Common myeloid progenitor, CD34-positive (primary cell): ENCODE data around the gene TRIML1.
"Not testable (repeated sequence)": the region's sequence is repeated elsewhere in the genome, so short reads cannot be mapped to it uniquely, and the experiment has no call there.

Experiments
- CTCF ChIA-PET: fragments of 350-600 bp; sonication (Branson Sonifier 250); formaldehyde crosslinking; loops from one replicate; lab custom pipeline; 2021; ENCODE audit warnings: antibody characterized with exemption; lab: Charles Lee
- POLR2A ChIA-PET: fragments of 350-600 bp; sonication (Branson Sonifier 250); formaldehyde crosslinking; loops from one replicate; lab custom pipeline; 2021; ENCODE audit warnings: antibody characterized with exemption; lab: Charles Lee
- DNase-seq, 3 donors: peaks; one replicate each; pipeline versions ENCODE4 v3.0.0 to v3.0.0-alpha.2; 2013
- H3K27ac ChIP-seq, 2 experiments: 1 replicate in 1 of 2; 2 replicates in 1 of 2; pipeline ENCODE4 v1.7.0; 2013; ENCODE audit warnings: inconsistent platforms in 2 of 2, low read length in 2 of 2, mild to moderate bottlenecking in 2 of 2, low read depth in 1 of 2, moderate library complexity in 1 of 2; ENCODE audit not compliant: severe bottlenecking in 2 of 2, insufficient read depth in 1 of 2, poor library complexity in 1 of 2
- H3K27me3 ChIP-seq, 5 experiments: replicated peaks in 2 of 5; 1 replicate in 3 of 5; 2 replicates in 2 of 5; pipeline versions ENCODE4 v1.6.1 to v1.7.0; 2013; ENCODE audit warnings: low read length in 4 of 5, mild to moderate bottlenecking in 2 of 5, moderate library complexity in 2 of 5, inconsistent platforms in 1 of 5; ENCODE audit not compliant: insufficient read depth in 5 of 5, control insufficient read depth in 4 of 5
- H3K36me3 ChIP-seq, 4 experiments: 1 replicate in 2 of 4; 2 replicates in 2 of 4; pipeline versions ENCODE4 v1.6.1 to v1.7.0; 2013; ENCODE audit warnings: low read length in 3 of 4, control low read depth in 1 of 4, mild to moderate bottlenecking in 1 of 4; ENCODE audit not compliant: control insufficient read depth in 4 of 4, insufficient read depth in 4 of 4
- H3K4me1 ChIP-seq, 4 experiments: 1 replicate in 3 of 4; 2 replicates in 1 of 4; pipeline versions ENCODE4 v1.6.1 to v1.7.1; 2013; ENCODE audit warnings: low read length in 3 of 4, mild to moderate bottlenecking in 3 of 4, control low read depth in 1 of 4, inconsistent platforms in 1 of 4, moderate library complexity in 1 of 4; ENCODE audit not compliant: control insufficient read depth in 4 of 4, insufficient read depth in 4 of 4; ENCODE audit errors: control extremely low read depth in 1 of 4
- H3K4me3 ChIP-seq, 7 experiments: 1 replicate in 4 of 7; 2 replicates in 3 of 7; pipeline versions ENCODE4 v1.5.1 to v1.7.0; 2013; ENCODE audit warnings: mild to moderate bottlenecking in 7 of 7, low read length in 6 of 7, moderate library complexity in 6 of 7, inconsistent platforms in 2 of 7, low read depth in 2 of 7, control low read depth in 1 of 7; ENCODE audit not compliant: insufficient read depth in 4 of 7, control insufficient read depth in 1 of 7; ENCODE audit errors: extremely low read depth in 1 of 7
- H3K9me3 ChIP-seq, 5 experiments: 1 replicate in 4 of 5; 2 replicates in 1 of 5; pipeline versions ENCODE4 v1.6.1 to v1.7.1; 2013; ENCODE audit warnings: low read length in 4 of 5, mild to moderate bottlenecking in 2 of 5, inconsistent platforms in 1 of 5, low read depth in 1 of 5, moderate library complexity in 1 of 5; ENCODE audit not compliant: control insufficient read depth in 4 of 5, insufficient read depth in 2 of 5; ENCODE audit errors: control extremely low read depth in 1 of 5
- WGBS: methylation state at CpG from one replicate; pipeline ENCODE4 v1.1.5; 2013; ENCODE audit not compliant: insufficient coverage; 5-methylcytosine and 5-hydroxymethylcytosine counted together

The TRIML1 gene

DNA sequence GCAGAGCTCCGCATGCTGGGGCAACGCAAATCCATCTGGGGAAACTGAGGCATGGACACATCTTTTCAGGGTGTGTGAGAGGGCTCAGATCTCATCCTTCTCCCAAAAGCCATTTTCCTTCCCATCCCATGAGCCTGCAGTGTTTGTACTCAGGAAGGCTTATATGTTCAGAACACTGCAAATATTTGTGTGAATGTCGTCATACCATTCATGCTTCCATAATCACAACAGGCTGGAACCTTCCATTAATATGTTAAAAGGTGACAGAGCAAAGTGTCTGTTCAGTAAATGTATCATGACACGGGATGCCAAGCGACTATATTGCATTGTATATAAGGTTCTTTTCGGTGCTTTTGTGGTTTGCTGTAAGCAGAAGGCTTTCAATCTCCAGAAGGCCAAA, 8.5 kb downstream of the TRIML1 start:
- H3K27ac ChIP-seq = no peak overlapping the region
- no peaks in the 10 kb centered on the region for H3K36me3 ChIP-seq
- no peak overlapping the region for H3K4me3 ChIP-seq
- H3K9me3 ChIP-seq = peaks cover 0 to 3% (median 0%) of the 10 kb centered on the region in 5 experiments
- 95% methylated on average over 3 of the region's 6 CpGs for WGBS
- no peaks in the 10 kb centered on the region for H3K27me3 ChIP-seq
- no peaks in the 10 kb centered on the region for H3K4me1 ChIP-seq
- POLR2A ChIA-PET = no interaction called here
- no peak for DNase-seq
- CTCF ChIA-PET = no interaction called here

DNA sequence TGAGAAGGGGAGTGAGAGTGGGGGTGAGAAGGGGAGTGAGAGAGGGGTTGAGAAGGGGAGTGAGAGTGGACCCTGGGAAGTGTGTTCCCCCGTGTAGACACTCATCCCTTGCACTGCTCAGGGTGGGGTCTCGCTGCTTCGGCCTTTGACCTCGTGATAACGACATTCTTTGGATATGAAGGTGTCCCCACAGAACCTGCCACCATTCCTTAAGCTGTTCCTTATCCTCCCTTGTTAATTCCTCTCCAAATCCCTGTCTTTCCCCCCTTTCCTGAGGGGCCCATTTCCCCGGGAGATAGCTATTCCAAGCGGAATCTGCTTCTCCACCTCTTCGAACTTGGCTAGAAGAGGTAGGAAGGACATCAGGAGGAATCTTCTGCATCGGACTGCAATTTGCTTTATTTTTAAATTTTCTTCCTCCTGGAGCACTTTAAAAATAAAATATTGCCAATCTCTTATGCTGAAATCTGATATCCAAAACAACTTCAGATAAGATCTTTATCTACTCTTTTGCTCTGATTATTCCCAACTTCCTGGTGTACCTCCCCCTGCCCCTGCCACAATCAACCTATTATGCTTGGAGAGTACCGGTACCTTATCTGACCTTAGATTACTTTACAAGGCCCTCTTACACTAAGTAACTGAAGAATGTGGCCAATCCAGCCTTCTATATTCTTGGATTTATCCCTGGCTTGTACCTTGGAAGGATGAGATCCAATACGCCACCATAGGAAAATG, 15.6 kb downstream of the TRIML1 start:
- Histone ChIP-seq H3K27me3 (no peaks in the 10 kb centered on the region), H3K27ac (no peak overlapping the region), H3K4me1 (no peaks in the 10 kb centered on the region), H3K4me3 (no peak overlapping the region), H3K36me3 (no peaks in the 10 kb centered on the region), H3K9me3 (peaks cover 0 to 7% (median 3%) of the 10 kb centered on the region in 5 experiments)
- DNase-seq = no peak
- ChIA-PET CTCF (interaction anchor here (0.6 kb wide), 1 partner anchor 19 kb away, joined by 3 read pairs; no protein-coding TSS in a partner anchor), POLR2A (no interaction called here)
- 97% methylated on average over 10 of the region's 11 CpGs for WGBS

DNA sequence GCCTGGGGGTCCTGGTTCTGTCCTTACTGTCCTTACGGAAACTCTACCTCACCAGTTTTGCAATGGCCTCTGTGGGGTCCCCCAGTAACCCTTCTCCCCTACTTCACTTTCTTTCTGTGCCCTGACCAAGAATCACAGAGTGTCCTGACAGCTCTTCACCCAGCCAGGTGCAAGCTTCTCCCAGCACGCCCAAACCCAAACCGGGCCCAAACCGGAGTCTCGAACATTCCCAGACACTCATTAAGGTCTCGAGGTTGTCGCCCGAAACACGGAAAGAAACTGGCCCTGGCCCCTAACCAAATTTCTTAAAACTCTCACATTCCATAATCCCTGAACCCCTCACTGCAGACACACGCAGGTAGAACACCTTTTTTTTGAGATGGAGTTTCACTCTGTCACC, 19.1 kb downstream of the TRIML1 start:
- POLR2A ChIA-PET = no interaction called here
- CTCF ChIA-PET = no interaction called here
- Histone ChIP-seq H3K9me3 (peaks cover 0 to 8% (median 4%) of the 10 kb centered on the region in 5 experiments), H3K36me3 (no peaks in the 10 kb centered on the region), H3K27ac (no peak overlapping the region), H3K4me3 (no peak overlapping the region), H3K27me3 (no peaks in the 10 kb centered on the region), H3K4me1 (no peaks in the 10 kb centered on the region)
- 90% methylated on average over 10 of the region's 10 CpGs for WGBS
- DNase-seq = no peak

DNA sequence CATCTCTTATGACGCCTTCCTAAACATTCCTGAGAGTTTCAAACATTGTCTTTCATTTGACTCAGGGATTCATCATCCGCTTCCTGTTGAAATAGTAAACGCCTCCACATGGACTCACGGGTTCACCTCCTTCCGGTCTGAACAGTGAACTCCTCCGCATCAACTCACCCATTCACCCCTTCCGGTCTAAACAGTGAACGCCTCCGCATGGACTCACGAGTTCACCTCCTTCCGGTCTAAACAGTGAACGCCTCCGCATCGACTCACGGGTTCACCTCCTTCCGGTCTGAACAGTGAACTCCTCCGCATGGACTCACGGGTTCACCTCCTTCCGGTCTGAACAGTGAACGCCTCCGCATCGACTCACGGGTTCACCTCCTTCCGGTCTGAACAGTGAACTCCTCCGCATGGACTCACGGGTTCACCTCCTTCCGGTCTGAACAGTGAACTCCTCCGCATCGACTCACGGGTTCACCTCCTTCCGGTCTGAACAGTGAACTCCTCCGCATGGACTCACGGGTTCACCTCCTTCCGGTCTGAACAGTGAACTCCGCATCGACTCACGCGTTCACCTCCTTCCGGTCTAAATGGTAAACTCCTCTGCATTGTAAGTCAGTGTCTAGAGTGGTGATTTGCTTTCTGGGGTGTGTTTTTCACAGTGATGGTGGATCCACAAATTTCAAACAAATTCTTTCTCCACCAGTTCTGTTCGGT, 20.4 kb downstream of the TRIML1 start:
- H3K27ac ChIP-seq, H3K4me3 ChIP-seq, DNase-seq, H3K4me1 ChIP-seq, H3K27me3 ChIP-seq, H3K36me3 ChIP-seq, CTCF ChIA-PET, POLR2A ChIA-PET, H3K9me3 ChIP-seq: not testable (repeated sequence)
- WGBS = 98% methylated on average over 21 of the region's 40 CpGs

DNA sequence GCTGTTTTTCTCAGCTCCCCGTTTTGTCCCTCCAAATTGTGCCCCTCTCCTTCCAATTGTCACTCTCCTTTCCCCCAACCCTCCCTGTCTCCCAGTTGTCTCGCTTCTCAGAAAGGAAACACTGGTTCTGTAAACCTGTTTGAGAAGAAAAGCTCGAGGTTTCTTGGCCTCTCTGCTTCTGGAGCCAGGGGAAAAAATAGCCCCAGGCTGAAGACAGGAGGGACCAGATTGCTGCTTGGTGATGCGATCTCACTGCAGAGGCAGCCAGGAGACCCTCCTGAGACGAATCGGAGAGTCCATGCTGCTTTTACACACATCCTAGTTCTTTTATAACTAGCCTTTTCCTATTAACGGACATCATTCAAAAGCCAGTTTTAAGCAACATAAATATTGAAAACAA, 21.2 kb downstream of the TRIML1 start:
- no peak overlapping the region for H3K4me3 ChIP-seq
- WGBS = 75% methylated on average over 4 of the region's 7 CpGs
- ChIA-PET POLR2A (no interaction called here), CTCF (no interaction called here)
- no peaks in the 10 kb centered on the region for H3K36me3 ChIP-seq
- peaks cover 0 to 8% (median 4%) of the 10 kb centered on the region in 5 experiments for H3K9me3 ChIP-seq
- H3K27ac ChIP-seq = no peak overlapping the region
- no peaks in the 10 kb centered on the region for H3K4me1 ChIP-seq
- no peaks in the 10 kb centered on the region for H3K27me3 ChIP-seq
- no peak for DNase-seq

DNA sequence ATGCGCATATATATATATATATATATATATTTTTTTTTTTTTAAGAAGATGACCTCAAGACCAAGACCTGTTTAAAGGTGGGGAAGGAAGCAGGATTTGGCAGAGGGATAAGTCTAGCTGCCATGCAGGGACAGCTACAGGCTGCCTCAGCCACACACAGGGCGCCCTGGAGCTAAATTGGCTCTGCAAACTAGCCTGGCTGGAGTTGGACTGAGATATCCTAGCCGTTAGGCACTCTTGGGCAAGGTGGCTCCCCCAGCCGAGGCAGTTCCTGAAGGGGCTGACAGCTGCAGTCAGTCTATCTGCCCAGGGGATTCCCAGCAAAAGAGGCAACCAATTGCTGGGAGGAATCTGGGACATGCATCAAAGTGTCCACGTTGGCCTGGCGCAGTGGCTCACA, 21.9 kb downstream of the TRIML1 start:
- CTCF ChIA-PET = interaction anchor here (0.6 kb wide), 1 partner anchor 135 kb away, joined by 3 read pairs; no protein-coding TSS in a partner anchor
- H3K27me3 ChIP-seq = no peaks in the 10 kb centered on the region
- DNase-seq = no peak
- H3K36me3 ChIP-seq = no peaks in the 10 kb centered on the region
- H3K4me3 ChIP-seq = no peak overlapping the region
- no peak overlapping the region for H3K27ac ChIP-seq
- H3K4me1 ChIP-seq = no peaks in the 10 kb centered on the region
- POLR2A ChIA-PET = no interaction called here
- H3K9me3 ChIP-seq = peaks cover 0 to 8% (median 4%) of the 10 kb centered on the region in 5 experiments
- 80% methylated on average over 5 of the region's 6 CpGs for WGBS

DNA sequence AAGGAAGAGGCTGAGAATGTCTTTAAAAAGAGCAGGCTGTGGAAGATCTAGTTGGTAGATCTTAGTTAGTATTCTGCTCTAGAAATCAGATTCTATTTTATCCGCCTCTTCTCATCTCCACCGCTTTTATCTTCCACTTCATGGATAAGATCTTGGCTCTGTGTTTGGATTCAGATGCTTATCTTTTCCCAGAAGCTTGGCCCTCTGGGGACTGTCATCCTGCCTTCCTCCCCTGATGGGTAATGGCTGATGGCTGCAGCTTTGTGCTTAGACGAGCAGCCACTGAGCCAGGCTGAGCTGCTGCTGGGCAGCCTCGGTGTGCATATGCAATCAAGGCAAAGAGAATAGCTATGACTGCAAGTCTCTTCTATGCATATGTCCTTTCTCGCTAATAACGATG, 23.5 kb downstream of the TRIML1 start:
- CTCF ChIA-PET = no interaction called here
- no peak overlapping the region for H3K4me3 ChIP-seq
- WGBS = 84% methylated on average over 4 of the region's 6 CpGs
- POLR2A ChIA-PET = no interaction called here
- H3K4me1 ChIP-seq = no peaks in the 10 kb centered on the region
- no peak for DNase-seq
- no peaks in the 10 kb centered on the region for H3K27me3 ChIP-seq
- no peak overlapping the region for H3K27ac ChIP-seq
- H3K9me3 ChIP-seq = peaks cover 0 to 5% (median 0%) of the 10 kb centered on the region in 5 experiments
- H3K36me3 ChIP-seq = no peaks in the 10 kb centered on the region
